ENCODE results near the gene CSNK2B.

GRCh38 chr6:31622684-31623091 is 43.2 kb upstream of the CSNK2B start:
- TF ChIP-seq CTCF (IDR thresholded peaks at IDR 0.05) (no peak), POLR2A (IDR thresholded peaks at IDR 0.05) (no peak)

Data from body of pancreas (tissue), 4 donors.